Measurements from ENCODE around the gene GPC1.

Gene GPC1

GRCh38 chr2:240397924-240398645 lies 37.4 kb upstream of the GPC1 start:
- DNase-seq (ENCODE audit: low read depth), result no peak

GRCh38 chr2:240398661-240399267 lies 36.7 kb upstream of the GPC1 start:
- DNase-seq (ENCODE audit: low read depth), result no peak

GRCh38 chr2:240399419-240400324 lies 35.8 kb upstream of the GPC1 start:
- no peak for DNase-seq (ENCODE audit: low read depth)

GRCh38 chr2:240400371-240401161 lies 34.9 kb upstream of the GPC1 start:
- no peak for DNase-seq (ENCODE audit: low read depth)

GRCh38 chr2:240401308-240401707 lies 34.2 kb upstream of the GPC1 start:
- DNase-seq (ENCODE audit: low read depth), result no peak

GRCh38 chr2:240401781-240402551 lies 33.5 kb upstream of the GPC1 start:
- DNase-seq (ENCODE audit: low read depth), result no peak

GRCh38 chr2:240402566-240403272 lies 32.7 kb upstream of the GPC1 start:
- DNase-seq (ENCODE audit: low read depth), result no peak

- DNase-seq (ENCODE audit: low read depth), result no peak
Observed at GRCh38 chr2:240403396-240404104, 31.9 kb upstream of the GPC1 start.

GRCh38 chr2:240404174-240404852 lies 31.1 kb upstream of the GPC1 start:
- no peak for DNase-seq (ENCODE audit: low read depth)

- no peak for DNase-seq (ENCODE audit: low read depth)
Observed at GRCh38 chr2:240405133-240405532, 30.3 kb upstream of the GPC1 start.

- DNase-seq (ENCODE audit: low read depth), result no peak
Observed at GRCh38 chr2:240405684-240406313, 29.7 kb upstream of the GPC1 start.

- DNase-seq (ENCODE audit: low read depth), result no peak
Observed at GRCh38 chr2:240407090-240407489, 28.4 kb upstream of the GPC1 start.

- no peak for DNase-seq (ENCODE audit: low read depth)
Observed at GRCh38 chr2:240410004-240410403, 25.5 kb upstream of the GPC1 start.

GRCh38 chr2:240410808-240411207 lies 24.7 kb upstream of the GPC1 start:
- no peak for DNase-seq (ENCODE audit: low read depth)

- DNase-seq (ENCODE audit: low read depth), result no peak
Observed at GRCh38 chr2:240411261-240412160, 24.0 kb upstream of the GPC1 start.

GRCh38 chr2:240412211-240412861 lies 23.1 kb upstream of the GPC1 start:
- no peak for DNase-seq (ENCODE audit: low read depth)

All from activated T-cell treated with anti-CD3 and anti-CD28 coated beads for 1 hour (primary cell).